GM19324 (cell line): ENCODE results near the gene OR51B6.
A peak's percentile ranks its signal among the peaks of the same experiment; 100 is the strongest.
"Not testable (repeated sequence)": the region's sequence is repeated elsewhere in the genome, so short reads cannot be mapped to it uniquely, and the experiment has no call there.

Experiments used
- ATAC-seq: cut with Tn5 transposase; IDR thresholded peaks from one replicate; pipeline ENCODE4 v1.9.1; 2021; ENCODE audit warnings: mild to moderate bottlenecking, moderate library complexity; ENCODE audit not compliant: unreplicated experiment, low FRiP score

OR51B6 gene

GRCh38 chr11:5363679-5364078, 12.4 kb downstream of the OR51B6 start:
- no peak for ATAC-seq

GRCh38 chr11:5364214-5364613, 12.9 kb downstream of the OR51B6 start:
- no peak for ATAC-seq

GRCh38 chr11:5366365-5366764, 15.1 kb downstream of the OR51B6 start:
- not testable (repeated sequence) for ATAC-seq

GRCh38 chr11:5366856-5367255, 15.5 kb downstream of the OR51B6 start:
- ATAC-seq, result no peak

- ATAC-seq, result no peak
These were observed 16.3 kb downstream of the OR51B6 start for GRCh38 chr11:5367448-5368074.

GRCh38 chr11:5368502-5369043, 17.3 kb downstream of the OR51B6 start:
- peak; percentile 52 for ATAC-seq

GRCh38 chr11:5369789-5370188, 18.5 kb downstream of the OR51B6 start:
- no peak for ATAC-seq

- peak; percentile 86 for ATAC-seq
These were observed 29.5 kb downstream of the OR51B6 start for GRCh38 chr11:5380740-5381342.

GRCh38 chr11:5383576-5383975, 32.3 kb downstream of the OR51B6 start, which contains the start of gene OR51M1:
Gene OR51M1 (plus strand): TSS chr11:5383812. CDS start chr11:5389399, 5,587 bp downstream.
- ATAC-seq, result no peak

- ATAC-seq, result no peak
These were observed 33.0 kb downstream of the OR51B6 start for GRCh38 chr11:5384335-5384734.

- no peak for ATAC-seq
These were observed 38.9 kb downstream of the OR51B6 start for GRCh38 chr11:5390210-5390609.

- ATAC-seq, result no peak
These were observed 42.8 kb downstream of the OR51B6 start for GRCh38 chr11:5394091-5394490.

- ATAC-seq, result no peak
These were observed 47.6 kb downstream of the OR51B6 start for GRCh38 chr11:5398936-5399335.
